H1 (cell line): ENCODE measurements around the gene ADAD2. TPM values are rescaled to one million over a fixed set of nuclear protein-coding genes. Genes with fewer than 3 reads are reported as not detected.

Source experiments
- CTCF ChIA-PET: fragments of 300-600 bp; sonication (Branson Sonifier 250); formaldehyde crosslinking; loops from one replicate; lab custom pipeline; 2021; ENCODE audit not compliant: partially characterized antibody; lab: Charles Lee
- POLR2A ChIA-PET: fragments of 300-600 bp; sonication (Branson Sonifier 250); formaldehyde crosslinking; loops from one replicate; lab custom pipeline; 2021; ENCODE audit warnings: inconsistent platforms; ENCODE audit not compliant: partially characterized antibody; lab: Charles Lee
- DNase-seq, 2 experiments: peaks; one replicate each; pipeline versions ENCODE4 v3.0.0 to v3.0.0-alpha.2; 2010 to 2022; ENCODE audit warnings: low spot score in 2 of 2, low read depth in 1 of 2, mixed read lengths in 1 of 2
- FAIRE-seq: peaks from 2 replicates; lab custom pipeline; 2011; peaks lifted over from hg19 to GRCh38; lab: Jason Lieb, UNC
- H2AFZ ChIP-seq: 2 replicates; pipeline ENCODE4 v1.8.1; 2012; ENCODE audit warnings: low read length, inconsistent platforms
- H2AK5ac ChIP-seq: 2 replicates; pipeline ENCODE4 v1.6.1; 2013; ENCODE audit warnings: low read depth, low read length
- H2BK120ac ChIP-seq: replicated peaks from 2 replicates; pipeline ENCODE3; 2013; ENCODE audit warnings: low read depth, low read length, inconsistent platforms
- H2BK12ac ChIP-seq: 2 replicates; pipeline ENCODE4 v1.6.1; 2013; ENCODE audit warnings: low read depth, low read length
- H2BK15ac ChIP-seq: 2 replicates; pipeline ENCODE4 v1.6.1; 2013; ENCODE audit warnings: low read length
- H2BK20ac ChIP-seq: 2 replicates; pipeline ENCODE4 v1.6.1; 2013; ENCODE audit warnings: low read length
- H2BK5ac ChIP-seq: 2 replicates; pipeline ENCODE4 v1.6.1; 2013; ENCODE audit warnings: low read depth, low read length
- H3K14ac ChIP-seq: 2 replicates; pipeline ENCODE4 v1.6.1; 2013; ENCODE audit warnings: inconsistent platforms; ENCODE audit not compliant: insufficient read length
- H3K18ac ChIP-seq: 2 replicates; pipeline ENCODE4 v1.6.1; 2013; ENCODE audit warnings: low read length; ENCODE audit errors: extremely low read depth
- H3K23ac ChIP-seq: 2 replicates; pipeline ENCODE4 v1.6.1; 2013; ENCODE audit warnings: inconsistent platforms; ENCODE audit not compliant: insufficient read length
- H3K23me2 ChIP-seq: 2 replicates; pipeline ENCODE4 v1.6.1; 2013; ENCODE audit warnings: low read depth, low read length
- H3K27ac ChIP-seq: 2 replicates; pipeline ENCODE4 v1.6.1; 2011; ENCODE audit warnings: low read depth, low read length, inconsistent platforms
- H3K27me3 ChIP-seq, 4 experiments: replicated peaks in 1 of 4; 1 replicate in 1 of 4; 2 replicates in 3 of 4; pipeline versions ENCODE4 v1.6.1 to v1.8.1; 2011 to 2013; ENCODE audit warnings: low read length in 3 of 4, mild to moderate bottlenecking in 3 of 4, inconsistent platforms in 2 of 4, mixed read lengths in 2 of 4, moderate library complexity in 1 of 4; ENCODE audit not compliant: control insufficient read depth in 3 of 4, insufficient read depth in 3 of 4; ENCODE audit errors: extremely low read depth in 1 of 4
- H3K36me3 ChIP-seq, 4 experiments: 2 replicates each; pipeline versions ENCODE4 v1.6.1 to v1.8.1; 2011 to 2013; ENCODE audit warnings: mild to moderate bottlenecking in 4 of 4, low read length in 3 of 4, moderate library complexity in 2 of 4, control low read depth in 1 of 4, inconsistent platforms in 1 of 4; ENCODE audit not compliant: insufficient read depth in 4 of 4, control insufficient read depth in 2 of 4
- H3K4ac ChIP-seq: replicated peaks from 2 replicates; pipeline ENCODE3; 2013; ENCODE audit warnings: low read length, low read depth, mixed read lengths, inconsistent platforms; ENCODE audit not compliant: insufficient read length
- H3K4me1 ChIP-seq, 4 experiments: replicated peaks in 1 of 4; 1 replicate in 1 of 4; 2 replicates in 3 of 4; pipeline versions ENCODE4 v1.6.1 to v1.8.1; 2011 to 2013; ENCODE audit warnings: low read length in 3 of 4, inconsistent platforms in 2 of 4, mixed read lengths in 1 of 4; ENCODE audit not compliant: insufficient read depth in 4 of 4, control insufficient read depth in 3 of 4
- H3K4me2 ChIP-seq, 2 experiments: 2 replicates each; pipeline versions ENCODE4 v1.6.1 to v1.8.1; 2011 to 2013; ENCODE audit warnings: low read depth in 2 of 2, low read length in 2 of 2, control low read depth in 1 of 2, inconsistent platforms in 1 of 2, mild to moderate bottlenecking in 1 of 2; ENCODE audit not compliant: insufficient read depth in 1 of 2
- H3K4me3 ChIP-seq, 4 experiments: fragments of 200-600, 300-600 bp in 1 of 4; sonication (generic), shearing (Covaris generic), sonication (Bioruptor Twin) in 1 of 4; 2 replicates each; pipeline versions ENCODE4 v1.5.1 to v1.8.1; 2011 to 2016; ENCODE audit warnings: low read length in 4 of 4, low read depth in 3 of 4, control low read depth in 2 of 4, inconsistent platforms in 2 of 4, mild to moderate bottlenecking in 2 of 4, mixed read lengths in 1 of 4, moderate library complexity in 1 of 4; ENCODE audit not compliant: insufficient read depth in 2 of 4; ENCODE audit errors: extremely low read depth in 1 of 4
- H3K56ac ChIP-seq: replicated peaks from 2 replicates; pipeline ENCODE3; 2013; ENCODE audit warnings: low read depth, mild to moderate bottlenecking, mixed read lengths, low read length, inconsistent platforms; ENCODE audit not compliant: insufficient read length
- H3K79me1 ChIP-seq: 2 replicates; pipeline ENCODE4 v1.6.1; 2013; ENCODE audit warnings: low read depth, low read length, control low read depth
- H3K79me2 ChIP-seq, 2 experiments: 2 replicates each; pipeline versions ENCODE4 v1.6.1 to v1.8.1; 2012 to 2013; ENCODE audit warnings: low read length in 2 of 2, mild to moderate bottlenecking in 2 of 2, inconsistent platforms in 1 of 2; ENCODE audit not compliant: insufficient read depth in 2 of 2, control insufficient read depth in 1 of 2
- H3K9ac ChIP-seq, 4 experiments: replicated peaks in 1 of 4; 1 replicate in 1 of 4; 2 replicates in 3 of 4; pipeline versions ENCODE4 v1.6.1 to v1.8.1; 2011 to 2013; ENCODE audit warnings: low read depth in 3 of 4, low read length in 3 of 4, control low read depth in 2 of 4, mild to moderate bottlenecking in 2 of 4, moderate library complexity in 2 of 4, inconsistent platforms in 1 of 4; ENCODE audit errors: extremely low read depth in 1 of 4
- H3K9me3 ChIP-seq, 2 experiments: 2 replicates each; pipeline versions ENCODE4 v1.6.1 to v1.8.1; 2012 to 2013; ENCODE audit warnings: mild to moderate bottlenecking in 2 of 2, moderate library complexity in 2 of 2, control low read depth in 1 of 2, inconsistent platforms in 1 of 2, low read depth in 1 of 2, low read length in 1 of 2, mixed read lengths in 1 of 2; ENCODE audit not compliant: insufficient read depth in 2 of 2
- H4K20me1 ChIP-seq, 2 experiments: replicated peaks in 1 of 2; 2 replicates each; pipeline versions ENCODE3 to v1.8.1; 2011 to 2013; ENCODE audit warnings: inconsistent platforms in 2 of 2, low read length in 2 of 2, mild to moderate bottlenecking in 1 of 2; ENCODE audit not compliant: insufficient read depth in 2 of 2, control insufficient read depth in 1 of 2
- H4K5ac ChIP-seq: 2 replicates; pipeline ENCODE4 v1.6.1; 2013; ENCODE audit warnings: low read length, low read depth, mixed read lengths, inconsistent platforms; ENCODE audit not compliant: insufficient read length
- H4K8ac ChIP-seq: 2 replicates; pipeline ENCODE4 v1.8.0; 2013; ENCODE audit warnings: mild to moderate bottlenecking, moderate library complexity, low read length, inconsistent platforms; ENCODE audit not compliant: insufficient read depth; ENCODE audit errors: extremely low read depth
- H4K91ac ChIP-seq: replicated peaks from 2 replicates; pipeline ENCODE3; 2013; ENCODE audit warnings: low read length, mixed read lengths, inconsistent platforms; ENCODE audit not compliant: insufficient read length
- BCL11A ChIP-seq, 2 experiments: IDR thresholded peaks; one replicate each; pipeline ENCODE4 v1.6.1; 2011; ENCODE audit warnings: low read depth in 2 of 2, low read length in 2 of 2, mild to moderate bottlenecking in 2 of 2
- CBX8 ChIP-seq: fragments of 300-800, 300-1000 bp; sonication (generic); IDR thresholded peaks from 2 replicates; pipeline ENCODE4 v1.7.1; 2016; ENCODE audit warnings: low read depth, low read length, borderline replicate concordance
- KDM1A ChIP-seq: fragments of 200-600, 300-600 bp; sonication (generic); IDR thresholded peaks from 2 replicates; pipeline ENCODE4 v1.7.1; 2016; ENCODE audit warnings: mild to moderate bottlenecking, low read length, borderline replicate concordance
- MAFK ChIP-seq: IDR thresholded peaks from 2 replicates; pipeline ENCODE4 v1.6.1; 2012; ENCODE audit warnings: low read depth, mild to moderate bottlenecking, improper control_type of control experiment, low read length
- POLR2A ChIP-seq, 2 experiments: IDR thresholded peaks; 1 replicate in 1 of 2; 2 replicates in 1 of 2; pipeline ENCODE4 v1.6.1; 2011; ENCODE audit warnings: low read depth in 2 of 2, low read length in 2 of 2, mild to moderate bottlenecking in 2 of 2; ENCODE audit errors: control extremely low read depth in 1 of 2
- RFX5 ChIP-seq: IDR thresholded peaks from 2 replicates; pipeline ENCODE4 v1.6.1; 2011; ENCODE audit warnings: low read depth, low read length, improper control_type of control experiment, borderline replicate concordance
- SIRT6 ChIP-seq: IDR thresholded peaks from one replicate; pipeline ENCODE4 v1.7.1; 2012; ENCODE audit warnings: low read length, inconsistent platforms
- TAF1 ChIP-seq: IDR thresholded peaks from 2 replicates; pipeline ENCODE4 v1.6.1; 2011; ENCODE audit warnings: mild to moderate bottlenecking, low read depth, low read length
- TBP ChIP-seq: IDR thresholded peaks from 2 replicates; pipeline ENCODE4 v1.6.1; 2011; ENCODE audit warnings: low read depth, low read length, improper control_type of control experiment
- YY1 ChIP-seq: IDR thresholded peaks from 2 replicates; pipeline ENCODE4 v1.6.1; 2011; ENCODE audit warnings: low read depth, mild to moderate bottlenecking, low read length
- WGBS, 2 experiments: shearing (Covaris generic) in 1 of 2; methylation state at CpG; one replicate each; pipeline versions ENCODE4 v1.1.6 to v1.1.7; 2013 to 2015; ENCODE audit warnings: low lambda C conversion rate in 2 of 2, mixed read lengths in 2 of 2, inconsistent platforms in 1 of 2, low coverage in 1 of 2, missing lambda C conversion rate in 1 of 2; ENCODE audit not compliant: insufficient replicate concordance in 2 of 2, insufficient coverage in 1 of 2, insufficient read length in 1 of 2; ENCODE audit errors: extremely low coverage in 1 of 2, missing lambda C conversion rate in 1 of 2; 5-methylcytosine and 5-hydroxymethylcytosine counted together
- polyA plus RNA-seq, 7 experiments: library from polyadenylated mRNA; depleted of rRNA in 3 of 7; stranded (reverse) in 5 of 7; unstranded in 2 of 7; fragments of >200 nt in 5 of 7; fragments of 200-250 nt in 2 of 7; gene quantifications; 1 replicate in 5 of 7; 2 replicates in 1 of 7; 4 replicates in 1 of 7; pipeline versions ENCODE4 v1.2.1 to v1.2.3, GENCODE V29; 2011 to 2013; ENCODE audit warnings: missing spikeins in 2 of 7, mixed read lengths in 2 of 7
- total RNA-seq: library from RNA; stranded (reverse); fragmentation: NEBNext Ultra II Directional; extraction: Animal tissue kit (Norgen Biotek cat#: 25700); gene quantifications from 2 replicates; pipeline ENCODE4 v1.2.1, GENCODE V29; 2021

The ADAD2 gene
- total and polyA plus RNA-seq, 2 of the 8 experiments (the other 6 are each of a cell fraction or from before 2014, with no cell fraction given) = 1.2 to 1.3 TPM

- no peak for TF ChIP-seq RFX5
- TF ChIP-seq SIRT6 = no peak
- no peak for TF ChIP-seq YY1
- no peak for TF ChIP-seq POLR2A (IDR thresholded peaks at IDR 0.05; ENCODE audit: control extremely low read depth in 1 of 2, low read depth in 2 of 2, low read length in 2 of 2)
- TF ChIP-seq MAFK = no peak
- TF ChIP-seq KDM1A = no peak
- TF ChIP-seq CBX8 = no peak
- no peak for TF ChIP-seq BCL11A (IDR thresholded peaks at IDR 0.05; ENCODE audit: low read depth in 2 of 2, low read length in 2 of 2)
- no peak for TF ChIP-seq TAF1
- TF ChIP-seq TBP = no peak
- TF ChIP-seq, all 59 proteins: peak for 0
- no peak overlapping the region for H4K8ac ChIP-seq
- H3K36me3 ChIP-seq = no peaks in the 10 kb centered on the region
- no peak overlapping the region for H4K91ac ChIP-seq
- no peak overlapping the region for H3K4me3 ChIP-seq
- 81% methylated on average over 6 of the region's 16 CpGs; no CpG with 5 or more reads in 1 of the 2 experiments for WGBS, 2 experiments
- H3K27me3 ChIP-seq = no peaks in the 10 kb centered on the region
- H4K20me1 ChIP-seq = no peaks in the 10 kb centered on the region
- H3K79me1 ChIP-seq = no peaks in the 10 kb centered on the region
- H3K23ac ChIP-seq = no peak overlapping the region
- ChIA-PET CTCF (interaction anchor here (0.6 to 1.9 kb wide), 3 partner anchors 10 to 286 kb away, joined by 3 to 7 read pairs (median 3); partner anchors contain the start of gene TAF1C), POLR2A (interaction anchor here (1.0 kb wide), 1 partner anchor 10 kb away, joined by 3 read pairs; the partner anchor contains the start of gene TAF1C)
- no peak overlapping the region for H3K4ac ChIP-seq
- H2BK15ac ChIP-seq = no peak overlapping the region
- H2AK5ac ChIP-seq = no peak overlapping the region
- H2AFZ ChIP-seq = no peak overlapping the region
- no peaks in the 10 kb centered on the region for H3K23me2 ChIP-seq
- H3K27ac ChIP-seq = no peak overlapping the region
- no peak overlapping the region for H2BK20ac ChIP-seq
- H2BK5ac ChIP-seq = no peak overlapping the region
- FAIRE-seq = no peak
- no peak overlapping the region for H3K56ac ChIP-seq
- no peak for DNase-seq
- H3K9ac ChIP-seq = no peak overlapping the region
- no peak overlapping the region for H4K5ac ChIP-seq
- peaks cover 0 to 3% (median under 1%) of the 10 kb centered on the region in 4 experiments; a peak in 2 of 7 replicates for H3K4me1 ChIP-seq
- H3K4me2 ChIP-seq = no peak overlapping the region
- no peak overlapping the region for H2BK120ac ChIP-seq
- no peak overlapping the region for H3K14ac ChIP-seq
- no peaks in the 10 kb centered on the region for H3K9me3 ChIP-seq
- 0 out of 2 replicates have a peak overlapping the region, but pooled peaks have one; percentile 75 for H2BK12ac ChIP-seq
- H3K79me2 ChIP-seq = no peaks in the 10 kb centered on the region
- no peak overlapping the region; the same call in 1 of the 2 replicates for H3K18ac ChIP-seq
Observed at GRCh38 chr16:84196727-84197394, 5.9 kb downstream of the ADAD2 start.
